T47D (cell line): ENCODE measurements around the gene SRSF7.
"Not testable (repeated sequence)": the region's sequence is repeated elsewhere in the genome, so short reads cannot be mapped to it uniquely, and the experiment has no call there.

Experiments
- DNase-seq, 2 experiments: peaks; one replicate each; pipeline versions ENCODE4 v3.0.0 to v3.0.0-alpha.2; 2011 to 2012; ENCODE audit warnings: low read depth in 1 of 2, low spot score in 1 of 2
- JUND ChIP-seq: IDR thresholded peaks from 2 replicates; pipeline ENCODE4 v1.6.1; 2012; ENCODE audit warnings: low read depth
- in situ Hi-C: cut with HindIII; loops from 2 replicates; pipeline ENCODE4 v1.10.0; 2016; ENCODE audit warnings: low sequenced_read_pairs, low pct_unique_long_range_greater_than_20kb

SRSF7 gene

GRCh38 chr2:38775921-38776225 lies 24.7 kb upstream of the SRSF7 start:
- no peak for DNase-seq
- in situ Hi-C loops, result no loop called here
- TF ChIP-seq JUND, result no peak

- no peak for DNase-seq
- TF ChIP-seq JUND, result no peak
- in situ Hi-C loops, result no loop called here
Measured at GRCh38 chr2:38775097-38775920, 24.1 kb upstream of the SRSF7 start.

- DNase-seq, result no peak
- in situ Hi-C loops, result no loop called here
- no peak for TF ChIP-seq JUND
Measured at GRCh38 chr2:38771632-38772031, 20.5 kb upstream of the SRSF7 start.

GRCh38 chr2:38765551-38765950 lies 14.4 kb upstream of the SRSF7 start:
- in situ Hi-C loops, result no loop called here
- no peak for TF ChIP-seq JUND
- DNase-seq, result no peak

- DNase-seq, result no peak
Measured at GRCh38 chr2:38765149-38765548, 14.0 kb upstream of the SRSF7 start.

GRCh38 chr2:38763728-38764127 lies 12.6 kb upstream of the SRSF7 start:
- in situ Hi-C loops, result no loop called here
- no peak for TF ChIP-seq JUND
- DNase-seq, result no peak

More at GRCh38 chr2:38765149-38765548, 14.0 kb upstream of the SRSF7 start:
- in situ Hi-C loops, result no loop called here
- TF ChIP-seq JUND, result no peak

GRCh38 chr2:38763228-38763627 lies 12.1 kb upstream of the SRSF7 start:
- DNase-seq, result no peak
- TF ChIP-seq JUND, result no peak
- in situ Hi-C loops, result no loop called here

GRCh38 chr2:38755891-38756290 lies 4.7 kb upstream of the SRSF7 start:
- in situ Hi-C loops, DNase-seq: not testable (repeated sequence)

- in situ Hi-C loops, result no loop called here
- no peak for TF ChIP-seq JUND
- no peak for DNase-seq
Measured at GRCh38 chr2:38754506-38754905, 3.3 kb upstream of the SRSF7 start.

GRCh38 chr2:38754049-38754448 lies 2.9 kb upstream of the SRSF7 start:
- DNase-seq, result no peak
- TF ChIP-seq JUND, result no peak
- in situ Hi-C loops, result no loop called here

GRCh38 chr2:38751596-38752410 lies 642 bp upstream of the SRSF7 start:
- in situ Hi-C loops, result no loop called here
- no peak for DNase-seq

GRCh38 chr2:38750011-38750890 lies 910 bp downstream of the SRSF7 start:
- in situ Hi-C loops, result no loop called here
- TF ChIP-seq JUND, result no peak
- DNase-seq, result peak; percentile 36 to 49

More at GRCh38 chr2:38751596-38752410, 642 bp upstream of the SRSF7 start:
- TF ChIP-seq JUND, result no peak
